GM12891 (cell line): ENCODE results near the gene CD300LB.

Experiments used
- DNase-seq: peaks from one replicate; pipeline ENCODE4 v3.0.0; 2011; ENCODE audit warnings: low spot score; ENCODE audit not compliant: insufficient read length
- FAIRE-seq: peaks from 2 replicates; lab custom pipeline; 2011; peaks lifted over from hg19 to GRCh38; lab: Jason Lieb, UNC
- PAX5 ChIP-seq: IDR thresholded peaks from 2 replicates; pipeline ENCODE4 v1.6.1; 2011; ENCODE audit warnings: low read length, moderate library complexity, mild to moderate bottlenecking; ENCODE audit not compliant: insufficient read depth, severe bottlenecking
- POLR2A ChIP-seq: IDR thresholded peaks from 2 replicates; pipeline ENCODE4 v1.6.1; 2011; ENCODE audit warnings: low read depth, low read length, control low read depth
- POLR2AphosphoS5 ChIP-seq: IDR thresholded peaks from 2 replicates; pipeline ENCODE4 v1.6.1; 2011; ENCODE audit warnings: low read depth, low read length, control low read depth
- POU2F2 ChIP-seq: IDR thresholded peaks from 2 replicates; pipeline ENCODE4 v1.6.1; 2011; ENCODE audit warnings: low read depth, mild to moderate bottlenecking, control low read depth, low read length, moderate library complexity
- SPI1 ChIP-seq: IDR thresholded peaks from 2 replicates; pipeline ENCODE4 v1.6.1; 2011; ENCODE audit warnings: low read depth, low read length, control low read depth
- TAF1 ChIP-seq: IDR thresholded peaks from 2 replicates; pipeline ENCODE4 v1.6.1; 2011; ENCODE audit warnings: low read depth, low read length, control low read depth

CD300LB gene

DNA sequence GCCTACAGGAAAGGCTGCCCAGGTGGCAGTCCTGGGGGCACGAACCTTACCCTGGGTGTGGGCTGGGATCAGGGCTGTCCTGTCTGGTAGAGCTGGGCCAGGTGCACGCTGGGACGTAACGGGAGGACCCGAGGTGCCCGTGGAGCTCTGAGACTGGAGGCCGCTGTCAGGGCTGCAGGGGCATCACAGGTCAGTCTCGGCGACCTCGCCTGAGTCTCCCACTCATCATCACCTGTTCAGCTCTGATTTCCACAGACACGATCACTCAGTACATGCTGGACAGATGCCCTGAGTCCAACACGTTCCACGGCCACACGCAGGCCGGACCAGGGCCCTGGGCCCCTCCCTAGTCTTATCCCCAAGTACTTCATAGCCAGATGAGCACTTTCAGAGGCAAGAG is 19.3 kb upstream of the CD300LB start:
- TF ChIP-seq TAF1 (no peak), SPI1 (no peak), POLR2AphosphoS5 (no peak), POU2F2 (no peak)
- no peak for FAIRE-seq
- no peak for DNase-seq

DNA sequence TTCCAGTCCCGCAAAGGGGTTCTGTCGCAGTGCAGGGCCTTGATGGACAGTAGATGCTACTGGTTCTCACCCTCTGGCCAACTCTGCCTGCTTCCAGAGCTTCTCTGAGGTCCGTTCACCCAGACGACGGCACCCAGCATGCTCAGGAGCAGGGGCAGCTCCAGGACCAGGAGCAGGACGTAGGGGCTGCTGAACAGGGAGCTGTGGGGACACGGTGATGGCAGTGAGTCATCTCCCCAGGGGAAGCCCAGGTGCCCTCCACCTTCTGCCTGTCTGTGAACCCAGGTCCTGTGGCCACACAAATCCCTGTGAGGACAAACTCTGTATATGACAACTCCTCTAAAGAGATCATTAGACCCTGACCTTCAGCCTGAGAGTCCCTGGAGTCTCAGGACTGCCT is 18.1 kb upstream of the CD300LB start:
- DNase-seq, result no peak
- TF ChIP-seq PAX5 (no peak), SPI1 (no peak), TAF1 (no peak), POLR2AphosphoS5 (no peak), POU2F2 (no peak), POLR2A (no peak)
- no peak for FAIRE-seq

DNA sequence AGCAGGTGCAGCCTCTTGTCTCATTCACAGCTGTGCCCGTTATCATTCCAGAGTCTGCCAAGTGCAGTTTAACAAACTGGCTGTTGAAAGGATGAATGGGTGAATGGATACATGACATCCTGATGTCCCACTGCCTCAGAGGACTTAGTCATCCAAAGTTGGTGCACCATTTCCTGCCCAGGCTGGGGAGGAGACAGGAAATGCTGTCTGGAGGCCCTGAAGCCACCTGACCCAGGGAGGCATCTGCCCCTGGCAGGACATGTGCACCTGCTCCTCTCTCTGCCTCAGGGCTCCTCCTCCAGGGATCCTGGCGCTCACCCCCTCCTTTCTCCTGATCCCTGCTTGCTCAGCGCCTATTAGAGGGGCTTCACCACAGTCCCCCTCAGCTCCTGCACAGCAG is 16.5 kb upstream of the CD300LB start:
- DNase-seq (no peak), FAIRE-seq (peak; percentile 28)
- TF ChIP-seq TAF1, result no peak
- no peak for TF ChIP-seq POU2F2
- TF ChIP-seq POLR2AphosphoS5, result no peak
- TF ChIP-seq PAX5, result no peak
- TF ChIP-seq SPI1, result no peak
- no peak for TF ChIP-seq POLR2A

DNA sequence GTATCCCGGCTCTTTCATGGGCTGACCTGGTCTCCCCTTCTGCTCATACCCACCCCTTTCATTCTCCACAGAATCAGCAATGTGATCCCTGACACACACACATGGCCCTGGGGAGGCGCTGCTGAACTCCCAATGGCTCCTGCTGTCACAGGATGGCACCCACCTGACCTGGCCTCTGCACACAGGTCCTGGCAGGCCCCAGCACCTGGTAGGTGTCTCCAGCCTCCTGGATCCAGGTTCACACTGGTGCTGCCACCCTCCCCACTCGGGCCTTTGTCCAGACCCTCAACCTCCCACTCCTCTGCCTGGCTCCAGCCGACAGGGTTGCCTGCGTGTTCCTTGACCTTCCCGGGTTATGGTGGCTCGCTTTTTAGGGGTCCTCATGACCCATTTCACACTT is 16.0 kb upstream of the CD300LB start:
- TF ChIP-seq TAF1, result no peak
- no peak for TF ChIP-seq PAX5
- no peak for TF ChIP-seq POLR2A
- TF ChIP-seq POU2F2, result no peak
- TF ChIP-seq POLR2AphosphoS5, result no peak
- no peak for TF ChIP-seq SPI1
- DNase-seq, result no peak
- no peak for FAIRE-seq

DNA sequence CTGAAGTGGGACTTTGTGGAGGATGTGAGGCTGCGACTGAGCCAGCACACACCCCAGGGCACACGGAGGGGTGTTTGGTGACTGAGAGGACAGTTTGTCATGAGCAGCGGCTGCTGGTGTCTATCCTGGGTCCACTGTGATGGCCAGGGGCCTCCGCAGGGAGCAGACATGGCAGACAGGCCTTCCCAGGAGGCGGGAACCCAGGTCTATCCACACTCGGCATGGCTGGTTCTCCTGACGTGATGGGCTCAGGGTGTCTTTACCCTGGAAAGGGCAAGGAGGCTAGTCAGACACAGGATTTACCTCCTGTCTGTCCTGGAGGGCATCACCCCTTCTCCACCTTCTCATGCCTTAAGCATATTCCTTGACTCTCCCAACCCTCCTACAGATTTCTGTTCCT is 15.3 kb upstream of the CD300LB start:
- DNase-seq, result no peak
- FAIRE-seq, result no peak
- no peak for TF ChIP-seq TAF1
- no peak for TF ChIP-seq PAX5
- no peak for TF ChIP-seq POLR2A
- TF ChIP-seq SPI1, result no peak
- TF ChIP-seq POU2F2, result no peak

DNA sequence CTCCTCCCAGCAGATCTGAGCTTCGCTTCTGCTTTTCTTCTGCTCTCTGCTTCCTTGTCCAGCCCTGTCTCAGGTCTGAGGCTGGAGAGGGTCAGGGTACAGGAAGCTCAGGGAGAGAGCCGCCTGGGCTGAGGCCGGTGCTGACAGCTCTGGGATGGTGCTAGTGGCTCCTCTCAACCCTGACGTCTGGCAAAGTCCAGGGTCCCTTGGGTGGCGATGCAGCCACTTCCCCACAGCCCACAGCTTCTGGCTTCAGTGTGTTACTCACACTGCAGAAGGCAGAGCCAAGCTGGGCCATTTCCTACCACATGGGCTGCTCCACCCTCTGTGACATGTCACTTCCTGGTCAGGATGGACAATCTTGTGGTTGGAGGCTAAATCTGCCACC is 14.6 kb upstream of the CD300LB start, which contains the start of gene CD300C:
Gene CD300C, minus strand, starts transcription at position 273 of the 388 bp plus-strand sequence. CDS start 333 bp downstream, outside the sequence.
- no peak for TF ChIP-seq PAX5
- 0 out of 2 replicates have a peak, but pooled peaks have one; percentile 6 for TF ChIP-seq SPI1
- no peak for TF ChIP-seq POLR2AphosphoS5
- TF ChIP-seq POLR2A, result no peak
- no peak for FAIRE-seq
- no peak for DNase-seq

DNA sequence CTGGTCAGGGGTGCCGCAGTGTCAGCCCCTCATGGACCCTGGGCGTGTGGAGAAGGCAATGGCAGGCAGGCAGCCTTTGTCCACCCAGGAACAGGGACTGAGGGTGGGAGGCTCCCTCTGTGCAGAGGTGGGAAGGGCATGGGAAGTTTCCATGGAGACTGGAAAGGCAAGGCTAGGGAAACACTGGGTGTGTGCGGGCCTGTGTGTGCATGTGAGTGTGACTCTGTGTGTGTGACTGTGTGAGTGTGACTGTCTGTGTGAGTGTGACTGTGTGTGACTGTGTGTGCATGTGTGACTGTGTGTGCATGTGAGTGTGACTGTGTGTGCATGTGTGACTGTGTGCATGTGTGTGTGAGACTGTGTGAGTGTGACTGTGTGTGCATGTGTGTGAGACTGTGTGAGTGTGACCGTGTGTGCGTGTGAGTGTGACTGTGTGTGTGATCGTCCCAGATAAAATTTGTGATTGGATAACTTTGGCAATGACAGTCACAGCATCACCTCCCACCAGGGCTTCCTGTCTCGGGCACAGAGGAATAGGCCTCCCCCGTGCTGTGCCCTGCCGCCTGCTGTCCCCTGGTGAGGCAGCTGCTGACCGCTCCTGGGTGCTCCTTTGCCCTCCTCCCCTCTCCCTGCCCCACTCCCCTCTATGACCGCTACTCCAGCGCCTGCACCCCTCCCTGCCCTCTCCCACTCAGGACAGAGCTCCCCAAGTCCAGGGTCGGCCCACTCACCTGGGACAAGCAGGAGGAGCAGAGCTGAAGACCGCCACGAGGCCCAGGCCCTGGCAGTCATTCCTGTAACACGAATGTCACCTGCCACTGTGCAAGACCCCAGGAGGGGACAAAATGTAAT is 13.9 kb upstream of the CD300LB start:
- DNase-seq, result no peak
- TF ChIP-seq SPI1 (no peak), POLR2A (no peak), TAF1 (no peak), POLR2AphosphoS5 (no peak), PAX5 (no peak), POU2F2 (no peak)

DNA sequence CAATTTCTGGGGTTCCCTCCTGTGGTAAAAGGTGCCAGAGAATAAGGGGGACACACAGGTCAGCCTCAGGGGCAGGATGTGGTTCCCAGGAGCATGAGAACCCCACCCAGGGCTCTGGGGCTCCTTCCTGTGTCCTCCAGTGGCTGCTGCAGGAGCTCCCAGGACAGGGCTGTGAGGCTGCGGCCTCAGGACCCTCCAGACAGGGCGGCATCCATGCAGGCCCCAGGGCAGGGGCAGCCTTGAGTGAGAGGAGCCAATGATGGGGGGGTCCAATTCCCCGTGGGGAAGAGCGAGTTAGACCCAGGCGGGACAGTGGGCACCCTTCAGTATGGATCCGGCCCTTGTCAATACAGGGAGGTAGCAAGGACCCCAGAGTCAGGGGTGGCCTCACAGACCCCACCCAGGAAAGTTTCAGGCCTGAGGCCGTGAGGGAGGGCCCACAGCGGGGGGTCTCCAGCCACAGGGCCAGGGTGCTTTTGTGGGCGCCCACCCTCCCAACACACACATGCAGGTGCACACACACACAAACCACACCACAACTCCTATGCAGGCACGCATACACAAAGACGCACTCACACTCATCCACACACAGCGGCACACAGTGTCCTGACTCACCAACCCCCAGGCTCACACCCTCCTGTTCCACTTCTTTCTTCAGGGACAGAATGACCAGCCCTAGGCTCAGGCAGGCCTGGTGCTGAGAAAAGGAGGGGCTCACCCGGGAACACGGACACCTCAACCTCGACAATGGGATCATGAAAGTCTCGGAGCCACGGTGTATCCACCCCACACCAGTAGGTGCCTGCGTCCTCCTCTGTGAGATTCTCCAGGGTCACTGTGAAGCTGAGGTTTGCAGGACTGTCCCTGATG is 12.9 kb upstream of the CD300LB start:
- DNase-seq (no peak), FAIRE-seq (no peak)
- TF ChIP-seq SPI1 (no peak), POLR2A (no peak), PAX5 (no peak), POLR2AphosphoS5 (no peak)

More for the DNA sequence above, 13.9 kb upstream of the CD300LB start:
- peak; percentile 87 for FAIRE-seq

DNA sequence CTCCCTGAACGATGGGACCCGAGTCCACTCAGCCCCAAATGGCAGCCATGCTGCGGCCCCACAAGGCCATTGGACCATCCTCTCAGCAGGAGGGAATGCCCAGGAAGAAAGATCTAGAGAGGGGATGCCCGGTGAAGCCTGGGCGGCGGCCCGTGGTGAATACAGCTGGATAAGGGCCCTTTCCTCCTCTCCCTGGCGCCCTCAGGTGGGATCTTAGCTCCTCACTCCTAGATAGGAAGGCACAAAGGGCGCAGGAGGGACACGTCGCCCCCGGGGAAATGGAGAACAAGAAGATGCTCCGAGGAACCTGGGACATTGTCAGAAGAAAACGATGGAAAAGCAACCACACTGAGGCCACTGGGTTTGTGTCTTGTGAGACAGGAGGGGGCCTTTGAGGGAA is 12.1 kb upstream of the CD300LB start:
- no peak for DNase-seq
- TF ChIP-seq TAF1 (no peak), POLR2A (no peak), SPI1 (no peak), POLR2AphosphoS5 (no peak)

DNA sequence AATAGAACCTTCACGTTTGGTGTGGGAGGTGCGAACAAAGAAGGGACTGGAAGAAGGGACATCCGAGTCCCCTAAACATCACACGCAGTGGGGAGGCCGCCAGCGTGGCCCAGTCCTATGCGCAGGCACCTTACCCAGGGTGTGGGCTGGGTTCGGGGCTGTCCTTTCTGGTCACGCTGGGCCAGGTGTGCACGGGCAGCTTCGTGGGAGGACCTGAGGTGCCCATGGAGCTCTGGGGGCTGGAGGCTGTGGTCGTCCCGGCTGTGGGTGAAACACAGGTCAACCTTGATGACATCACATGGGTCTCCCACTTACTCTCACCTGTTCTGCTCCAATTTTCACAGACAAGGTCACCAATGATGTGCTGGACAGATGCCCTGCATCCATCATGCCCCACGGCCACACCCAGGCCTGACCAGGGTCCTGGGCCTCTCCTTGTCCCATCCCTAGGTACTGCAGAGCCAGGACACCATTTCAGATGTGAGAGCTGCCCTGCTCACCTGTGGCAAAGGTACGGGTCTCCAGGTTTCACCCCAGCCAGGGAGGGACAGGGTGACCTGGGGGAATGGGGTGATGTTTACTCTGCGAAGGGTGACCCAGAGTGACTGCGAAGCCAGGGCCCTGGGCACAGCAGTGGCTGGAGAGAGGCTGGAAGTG is 11.6 kb upstream of the CD300LB start:
- DNase-seq (no peak), FAIRE-seq (no peak)
- TF ChIP-seq POLR2A, result no peak
- no peak for TF ChIP-seq TAF1
- no peak for TF ChIP-seq POLR2AphosphoS5
- no peak for TF ChIP-seq POU2F2
- no peak for TF ChIP-seq SPI1
- no peak for TF ChIP-seq PAX5

More for the DNA sequence above, 12.1 kb upstream of the CD300LB start:
- no peak for FAIRE-seq
